HEK293 (cell line): Measurements from ENCODE around the gene ARHGAP21.
A peak's percentile ranks its signal among the peaks of the same experiment; 100 is the strongest.

Source experiments
- CTCF ChIA-PET: fragments of 350-600 bp; formaldehyde crosslinking; extraction: SDS; loops from one replicate; lab custom pipeline; 2021; ENCODE audit warnings: antibody characterized with exemption; lab: Yijun Ruan, JAX
- POLR2A ChIA-PET: fragments of 300-600 bp; formaldehyde crosslinking; extraction: SDS; loops from one replicate; lab custom pipeline; 2020; ENCODE audit warnings: antibody characterized with exemption, inconsistent platforms; lab: Yijun Ruan, JAX
- H3K27ac ChIP-seq: fragments of 200-500 bp; sonication (Bioruptor generic); 2 replicates; pipeline ENCODE4 v1.5.1; 2014; ENCODE audit warnings: low read depth, low read length, control low read depth, inconsistent platforms; ENCODE audit errors: extremely low read depth
- H3K36me3 ChIP-seq, 2 experiments: fragments of 200-500 bp in 1 of 2; sonication (Bioruptor generic) in 1 of 2; 1 replicate in 1 of 2; 2 replicates in 1 of 2; pipeline ENCODE4 v1.5.1; 2014 to 2017; ENCODE audit warnings: inconsistent platforms in 2 of 2, low read length in 2 of 2; ENCODE audit not compliant: control insufficient read depth in 2 of 2, insufficient read depth in 1 of 2
- H3K4me1 ChIP-seq: fragments of 200-500 bp; sonication (Bioruptor generic); 2 replicates; pipeline ENCODE4 v1.5.1; 2014; ENCODE audit warnings: mild to moderate bottlenecking, low read length, inconsistent platforms; ENCODE audit not compliant: control insufficient read depth, insufficient read depth
- H3K4me3 ChIP-seq: 2 replicates; pipeline ENCODE4 v1.5.1; 2011; ENCODE audit warnings: low read depth, mild to moderate bottlenecking, control low read depth, low read length, moderate library complexity
- H3K9me3 ChIP-seq: fragments of 200-500 bp; sonication (Bioruptor generic); 2 replicates; pipeline ENCODE4 v1.5.1; 2014; ENCODE audit warnings: low read depth, low read length, inconsistent platforms; ENCODE audit not compliant: control insufficient read depth, insufficient read depth
- FEZF1 ChIP-seq: fragments of 450-650 bp; formaldehyde crosslinking; IDR thresholded peaks from 2 replicates; pipeline ENCODE4 v1.5.1; 2016; ENCODE audit warnings: missing biosample characterization, missing genetic modification characterization
- ZBTB26 ChIP-seq: fragments of 450-650 bp; formaldehyde crosslinking; optimal IDR thresholded peaks from 2 replicates; pipeline ENCODE3; 2016; ENCODE audit warnings: missing biosample characterization, mild to moderate bottlenecking, missing genetic modification characterization
- ZFP37 ChIP-seq: fragments of 450-650 bp; formaldehyde crosslinking; IDR thresholded peaks from 2 replicates; pipeline ENCODE4 v1.5.1; 2016; ENCODE audit warnings: missing biosample characterization, missing genetic modification characterization
- ZNF132 ChIP-seq: fragments of 450-650 bp; formaldehyde crosslinking; IDR thresholded peaks from 2 replicates; pipeline ENCODE4 v1.5.1; 2017; ENCODE audit warnings: missing biosample characterization, missing genetic modification characterization, borderline replicate concordance
- ZNF169 ChIP-seq: fragments of 450-650 bp; formaldehyde crosslinking; IDR thresholded peaks from 2 replicates; pipeline ENCODE4 v1.5.1; 2016; ENCODE audit warnings: missing biosample characterization, missing genetic modification characterization
- ZNF174 ChIP-seq: fragments of 450-650 bp; formaldehyde crosslinking; IDR thresholded peaks from 2 replicates; pipeline ENCODE4 v1.5.0; 2017; ENCODE audit warnings: missing biosample characterization, mild to moderate bottlenecking, missing genetic modification characterization
- ZNF175 ChIP-seq: fragments of 450-650 bp; formaldehyde crosslinking; IDR thresholded peaks from 2 replicates; pipeline ENCODE4 v1.5.1; 2016; ENCODE audit warnings: missing biosample characterization, missing genetic modification characterization
- ZNF184 ChIP-seq: fragments of 450-650 bp; IDR thresholded peaks from 2 replicates; pipeline ENCODE4 v1.5.1; 2018; ENCODE audit warnings: missing biosample characterization, mild to moderate bottlenecking, missing genetic modification characterization
- ZNF239 ChIP-seq: fragments of 450-650 bp; formaldehyde crosslinking; IDR thresholded peaks from 2 replicates; pipeline ENCODE4 v1.5.1; 2016; ENCODE audit warnings: missing biosample characterization, missing genetic modification characterization
- ZNF274 ChIP-seq, 2 experiments: fragments of 200-500 bp in 1 of 2; fragments of 450-650 bp in 1 of 2; sonication (Bioruptor generic) in 1 of 2; formaldehyde crosslinking in 1 of 2; IDR thresholded peaks; 2 replicates each; pipeline versions ENCODE4 v1.5.1 to v1.6.1; 2014 to 2016; ENCODE audit warnings: borderline replicate concordance in 1 of 2, inconsistent platforms in 1 of 2, low read length in 1 of 2, missing biosample characterization in 1 of 2, missing genetic modification characterization in 1 of 2
- ZNF362 ChIP-seq: fragments of 450-650 bp; formaldehyde crosslinking; IDR thresholded peaks from 2 replicates; pipeline ENCODE4 v1.5.1; 2016; ENCODE audit warnings: missing biosample characterization, missing genetic modification characterization
- ZNF518A ChIP-seq: fragments of 450-650 bp; formaldehyde crosslinking; conservative IDR thresholded peaks from 2 replicates; pipeline ENCODE4 v1.5.1; 2016; ENCODE audit warnings: low read depth, missing biosample characterization, missing genetic modification characterization
- ZNF549 ChIP-seq: fragments of 450-650 bp; IDR thresholded peaks from 2 replicates; pipeline ENCODE4 v1.5.1; 2018; ENCODE audit warnings: missing biosample characterization, missing genetic modification characterization, mild to moderate bottlenecking, inconsistent platforms, moderate library complexity
- ZNF596 ChIP-seq: fragments of 450-650 bp; IDR thresholded peaks from 2 replicates; pipeline ENCODE4 v1.5.0; 2018; ENCODE audit warnings: missing biosample characterization, mild to moderate bottlenecking, missing genetic modification characterization, moderate library complexity
- ZNF629 ChIP-seq: fragments of 450-650 bp; formaldehyde crosslinking; IDR thresholded peaks from 2 replicates; pipeline ENCODE4 v1.5.1; 2017; ENCODE audit warnings: missing biosample characterization, missing genetic modification characterization
- ZNF768 ChIP-seq: fragments of 450-650 bp; formaldehyde crosslinking; IDR thresholded peaks from 2 replicates; pipeline ENCODE4 v1.5.1; 2018; ENCODE audit warnings: missing biosample characterization, mild to moderate bottlenecking, missing genetic modification characterization
- ZNF792 ChIP-seq: fragments of 450-650 bp; formaldehyde crosslinking; IDR thresholded peaks from 2 replicates; pipeline ENCODE4 v1.5.1; 2016; ENCODE audit warnings: missing biosample characterization, missing genetic modification characterization
- ZNF843 ChIP-seq: fragments of 450-650 bp; formaldehyde crosslinking; IDR thresholded peaks from 2 replicates; pipeline ENCODE4 v1.5.1; 2016; ENCODE audit warnings: missing biosample characterization, missing genetic modification characterization

The ARHGAP21 gene

GRCh38 chr10:24669285-24669852 lies 54.3 kb downstream of the ARHGAP21 start:
- no peaks in the 10 kb centered on the region for H3K4me1 ChIP-seq
- H3K36me3 ChIP-seq: peaks cover 4 to 16% of the 10 kb centered on the region in 2 experiments
- H3K4me3 ChIP-seq: no peak overlapping the region
- H3K9me3 ChIP-seq: no peaks in the 10 kb centered on the region
- POLR2A ChIA-PET: no interaction called here
- peak; percentile 68 for TF ChIP-seq FEZF1
- TF ChIP-seq ZNF169 (tag by site-specific recombination): no peak
- CTCF ChIA-PET: no interaction called here
- H3K27ac ChIP-seq: no peak overlapping the region

- H3K36me3 ChIP-seq: peaks cover 4 to 22% of the 10 kb centered on the region in 2 experiments
- CTCF ChIA-PET: no interaction called here
- POLR2A ChIA-PET: no interaction called here
Observed at GRCh38 chr10:24668247-24668646, 55.4 kb downstream of the ARHGAP21 start.

More at GRCh38 chr10:24668247-24668646, 55.4 kb downstream of the ARHGAP21 start:
- TF ChIP-seq ZNF549: peak; percentile 52; the same call in 1 of the 2 replicates
- TF ChIP-seq ZNF239: no peak
- no peak for TF ChIP-seq ZNF184
- TF ChIP-seq ZNF274 (IDR thresholded peaks at IDR 0.05; ENCODE audit: low read length): no peak
- TF ChIP-seq ZNF274 (tag by site-specific recombination; IDR thresholded peaks at IDR 0.05; ENCODE audit: borderline replicate concordance): peak; percentile 75; the same call in 1 of the 2 replicates
- TF ChIP-seq ZNF768: no peak
- TF ChIP-seq ZNF629 (tag by site-specific recombination): no peak
- TF ChIP-seq FEZF1: no peak
- TF ChIP-seq ZNF596 (tag by site-specific recombination): no peak
- TF ChIP-seq ZNF362: no peak
- TF ChIP-seq ZNF843 (tag by site-specific recombination): no peak
- TF ChIP-seq ZNF175: no peak
- no peak for TF ChIP-seq ZNF792 (tag by site-specific recombination)
- no peak for TF ChIP-seq ZBTB26 (tag by site-specific recombination)
- no peak for TF ChIP-seq ZFP37 (tag by site-specific recombination)
- no peak for TF ChIP-seq ZNF518A (tag by site-specific recombination)
- no peak for TF ChIP-seq ZNF174 (tag by site-specific recombination)
- TF ChIP-seq ZNF132 (tag by site-specific recombination): no peak
- Histone ChIP-seq H3K9me3 (no peaks in the 10 kb centered on the region), H3K4me1 (no peaks in the 10 kb centered on the region), H3K4me3 (no peak overlapping the region), H3K27ac (no peak overlapping the region)
